ENCODE data around the gene N4BP2L2. TPM values are rescaled to one million over a fixed set of nuclear protein-coding genes. Genes with fewer than 3 reads are reported as not detected.

Gene N4BP2L2
- total RNA-seq, 4 donors from 2014 or later, result 78.7 to 287 (median 127) TPM

GRCh38 chr13:32390048-32390447 is 148.5 kb downstream of the N4BP2L2 start:
- Histone ChIP-seq H3K27ac (no peak overlapping the region), H3K27me3 (no peaks in the 10 kb centered on the region), H3K4me1 (no peaks in the 10 kb centered on the region), H3K9me3 (no peaks in the 10 kb centered on the region), H3K4me3 (no peak overlapping the region), H3K36me3 (no peaks in the 10 kb centered on the region)
- 72 to 79% methylated on average over 4 of the region's 4 CpGs for WGBS, 2 donors (ENCODE audit: low coverage in 1 of 2)
- no peak for TF ChIP-seq EP300 (IDR thresholded peaks at IDR 0.05)
- TF ChIP-seq POLR2A (IDR thresholded peaks at IDR 0.05), result no peak
- no peak for TF ChIP-seq POLR2AphosphoS5 (IDR thresholded peaks at IDR 0.05)
- ATAC-seq, result no peak

DNA sequence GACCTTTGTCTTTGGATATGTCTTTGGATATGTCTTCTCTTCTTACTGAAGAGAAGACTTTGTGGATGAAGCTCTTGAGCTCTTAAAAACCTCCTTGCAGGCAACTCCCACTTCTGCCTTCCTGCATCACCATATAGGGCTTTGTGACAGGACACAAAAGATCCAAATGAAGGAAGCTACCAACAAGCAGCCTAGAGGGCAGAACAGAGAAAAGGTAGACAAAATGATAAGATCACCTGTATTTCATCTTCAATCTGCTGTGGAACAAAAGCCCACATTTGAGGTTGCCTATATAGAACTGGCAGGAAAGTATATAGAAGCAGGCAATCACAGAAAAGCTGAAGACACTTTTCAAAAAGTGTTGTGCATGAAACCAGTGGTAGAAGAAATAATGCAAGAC is 153.2 kb downstream of the N4BP2L2 start:
- Histone ChIP-seq H3K27ac (no peak overlapping the region), H3K36me3 (no peaks in the 10 kb centered on the region), H3K27me3 (no peaks in the 10 kb centered on the region), H3K4me1 (no peaks in the 10 kb centered on the region), H3K9me3 (no peaks in the 10 kb centered on the region), H3K4me3 (no peak overlapping the region)
- ATAC-seq, result no peak
- TF ChIP-seq CTCF (IDR thresholded peaks at IDR 0.05), result no peak
- TF ChIP-seq EP300 (IDR thresholded peaks at IDR 0.05), result no peak
- no peak for TF ChIP-seq POLR2AphosphoS5 (IDR thresholded peaks at IDR 0.05)
- no peak for TF ChIP-seq POLR2A (IDR thresholded peaks at IDR 0.05)

- Histone ChIP-seq H3K4me1 (no peaks in the 10 kb centered on the region), H3K4me3 (no peak overlapping the region), H3K36me3 (no peaks in the 10 kb centered on the region), H3K27me3 (no peaks in the 10 kb centered on the region), H3K9me3 (no peaks in the 10 kb centered on the region), H3K27ac (no peak overlapping the region)
- TF ChIP-seq CTCF (IDR thresholded peaks at IDR 0.05) (no peak), POLR2AphosphoS5 (IDR thresholded peaks at IDR 0.05) (no peak), POLR2A (IDR thresholded peaks at IDR 0.05) (no peak), EP300 (IDR thresholded peaks at IDR 0.05) (no peak)
- ATAC-seq, result no peak
- WGBS, 2 donors (ENCODE audit: low coverage in 1 of 2), result 84 to 100% methylated on average over 1 to 2 of the region's 2 CpGs
Measured at GRCh38 chr13:32384702-32385101, 153.9 kb downstream of the N4BP2L2 start.

DNA sequence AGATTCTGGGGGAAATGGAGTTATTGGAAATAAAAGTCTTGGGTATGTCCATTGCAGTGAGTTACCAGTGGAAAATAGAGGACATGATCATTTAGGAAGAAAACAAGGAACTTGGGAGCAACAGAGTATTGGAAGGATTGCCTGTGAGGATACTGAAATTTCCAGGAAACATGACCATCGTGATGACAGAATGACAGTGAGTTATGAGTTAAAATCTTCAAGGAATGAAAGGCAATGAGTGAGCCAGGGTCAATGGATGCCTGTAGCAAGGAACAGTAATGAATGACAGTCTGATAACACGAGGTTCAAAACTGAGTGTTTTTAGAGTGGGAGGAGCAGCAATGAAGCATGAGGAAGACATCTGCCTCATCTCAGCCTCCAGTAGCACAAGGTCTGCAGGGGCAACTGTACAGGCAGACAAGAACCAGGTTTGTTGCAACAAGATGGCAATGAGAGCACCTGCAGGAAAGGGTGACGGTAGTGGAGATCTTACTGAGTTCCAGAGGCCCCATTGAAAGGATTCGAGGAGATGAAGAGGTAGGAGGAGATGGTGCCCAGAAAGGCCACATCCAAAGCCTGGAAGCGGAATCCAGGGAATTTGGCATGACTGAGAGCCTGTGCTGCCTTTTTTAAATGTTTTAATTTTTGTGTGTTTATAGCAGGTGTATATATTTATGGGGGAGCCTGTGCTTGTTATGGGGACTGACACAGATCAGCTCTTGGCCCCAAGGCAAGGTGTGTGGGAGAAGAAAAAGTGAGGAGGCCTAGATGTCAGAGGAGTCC is 154.6 kb downstream of the N4BP2L2 start:
- 80 to 82% methylated on average over 5 of the region's 5 CpGs for WGBS, 2 donors (ENCODE audit: low coverage in 1 of 2)
- TF ChIP-seq POLR2AphosphoS5 (IDR thresholded peaks at IDR 0.05) (no peak), CTCF (IDR thresholded peaks at IDR 0.05) (no peak), EP300 (IDR thresholded peaks at IDR 0.05) (no peak), POLR2A (IDR thresholded peaks at IDR 0.05) (no peak)
- no peak for ATAC-seq
- H3K4me3 ChIP-seq, result no peak overlapping the region
- H3K36me3 ChIP-seq, result no peaks in the 10 kb centered on the region
- no peaks in the 10 kb centered on the region for H3K9me3 ChIP-seq
- H3K4me1 ChIP-seq, result no peaks in the 10 kb centered on the region
- H3K27me3 ChIP-seq, result no peaks in the 10 kb centered on the region
- H3K27ac ChIP-seq, result no peak overlapping the region

Small RNA genes within 50 kb of the gene (small RNA-seq; reads per million reads assigned to genes)
- gene RF00190, result 0 reads per million in 4 donors

Other genes with a start within 250 kb of the N4BP2L2 start
- gene ZAR1L, start 223.4 kb downstream of the N4BP2L2 start, total RNA-seq, result not detected
- gene BRCA2, start 223.3 kb downstream of the N4BP2L2 start, total RNA-seq, result 1 to 10 TPM in 1 of 4 donors, under 1 TPM in 3; 0.19 to 1.0 (median 0.72) TPM
- 10 to 100 TPM in 3 of 4 donors, 1 to 10 TPM in 1; 7.2 to 31.0 (median 22.5) TPM for gene N4BP2L1, start 110.7 kb downstream of the N4BP2L2 start, total RNA-seq
- gene PDS5B, start 47.7 kb upstream of the N4BP2L2 start, total RNA-seq, result 10 to 100 TPM; 37.1 to 78.9 (median 44.9) TPM

All from gastroesophageal sphincter (tissue), 4 donors.